Uterine smooth muscle cell (primary cell): ENCODE measurements around the gene LIN52. TPM values are rescaled to one million over a fixed set of nuclear protein-coding genes. Genes with fewer than 3 reads are reported as not detected.

Source experiments
- total RNA-seq: library from RNA; depleted of rRNA; stranded (reverse); fragments of >200 nt; gene quantifications from 2 replicates; pipeline ENCODE4 v1.2.3, GENCODE V29; 2014

Gene LIN52
- 9.2 and 11.6 TPM in 2 replicates for total RNA-seq

GRCh38 chr14:74084277-74085046, at the start of gene LIN52, which contains the start of gene ALDH6A1:
Gene LIN52, plus strand, starts transcription at chr14:74084956. Its CDS starts 19 bp downstream, at chr14:74084975.
Gene ALDH6A1, minus strand, starts transcription at chr14:74084453. Its CDS starts 59 bp downstream, at chr14:74084394.

GRCh38 chr14:74238974-74239847, 154.5 kb downstream of the LIN52 start, which contains the start of gene VSX2:
Gene VSX2, plus strand, starts transcription at chr14:74239449. Its CDS starts 113 bp downstream, at chr14:74239562.

Other genes starting within 250 kb of the LIN52 start
- gene PTGR2, start 233.1 kb upstream of the LIN52 start, total RNA-seq, result 6.0 and 11.2 TPM in 2 replicates
- gene ZNF410, start 198.1 kb upstream of the LIN52 start, total RNA-seq, result 101 and 103 TPM in 2 replicates
- 3.4 and 4.0 TPM in 2 replicates for gene FAM161B, start 134.9 kb upstream of the LIN52 start, total RNA-seq
- 20.7 and 29.7 TPM in 2 replicates for gene COQ6, start 134.7 kb upstream of the LIN52 start, total RNA-seq
- 11.1 and 12.4 TPM in 2 replicates for gene ENTPD5, start 65.7 kb upstream of the LIN52 start, total RNA-seq
- 4.0 and 4.4 TPM in 2 replicates for gene BBOF1, start 65.6 kb upstream of the LIN52 start, total RNA-seq
- gene ALDH6A1, start 503 bp upstream of the LIN52 start, total RNA-seq, result 18.9 and 33.5 TPM in 2 replicates
- gene VSX2, start 154.5 kb downstream of the LIN52 start, total RNA-seq, result not detected in 2 replicates
- gene ABCD4, start 218.0 kb downstream of the LIN52 start, total RNA-seq, result 22.4 and 33.1 TPM in 2 replicates